GM19463 (cell line): ENCODE results near the gene DPYD.

Experiments
- ATAC-seq: cut with Tn5 transposase; IDR thresholded peaks from one replicate; pipeline ENCODE4 v1.9.1; 2021; ENCODE audit warnings: mild to moderate bottlenecking, moderate library complexity; ENCODE audit not compliant: unreplicated experiment

DPYD gene

DNA sequence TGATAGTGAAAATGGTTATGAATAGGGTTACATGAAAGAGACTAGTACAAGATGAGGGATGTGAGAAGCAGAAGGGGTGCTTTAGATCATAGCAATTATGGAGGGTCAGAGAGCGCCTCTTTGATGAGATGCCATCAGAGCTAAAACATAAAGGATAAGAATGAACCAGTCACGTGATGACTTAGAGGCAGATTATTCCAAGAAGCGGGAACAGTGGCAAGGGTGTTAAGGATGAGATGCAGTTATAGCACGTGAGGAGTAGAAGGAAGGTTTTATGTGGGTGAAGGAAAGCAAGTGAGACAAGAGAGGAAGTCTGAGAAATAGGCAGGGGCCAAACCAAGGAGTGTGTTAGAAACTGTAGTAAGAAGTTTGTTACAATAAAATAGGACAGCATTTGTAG is 360.1 kb downstream of the DPYD start:
- ATAC-seq = no peak

DNA sequence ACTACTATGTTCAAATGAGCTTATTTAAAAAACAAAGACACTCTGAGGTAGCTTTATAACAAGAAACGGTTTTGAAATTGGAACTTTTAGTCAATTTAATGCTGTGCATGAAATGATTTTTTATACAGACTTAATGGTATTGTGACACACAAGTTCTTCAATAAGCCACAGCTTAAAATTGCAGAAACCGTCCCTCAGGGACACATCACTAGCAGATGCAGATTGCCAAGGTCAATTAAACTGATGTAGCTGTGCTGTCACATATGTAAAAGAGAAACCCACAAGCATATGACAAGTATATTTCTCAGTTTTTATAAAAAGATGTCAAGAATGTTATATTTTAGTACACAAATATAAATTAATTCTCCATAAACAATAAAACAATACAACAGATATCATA is 366.9 kb downstream of the DPYD start:
- ATAC-seq = no peak

DNA sequence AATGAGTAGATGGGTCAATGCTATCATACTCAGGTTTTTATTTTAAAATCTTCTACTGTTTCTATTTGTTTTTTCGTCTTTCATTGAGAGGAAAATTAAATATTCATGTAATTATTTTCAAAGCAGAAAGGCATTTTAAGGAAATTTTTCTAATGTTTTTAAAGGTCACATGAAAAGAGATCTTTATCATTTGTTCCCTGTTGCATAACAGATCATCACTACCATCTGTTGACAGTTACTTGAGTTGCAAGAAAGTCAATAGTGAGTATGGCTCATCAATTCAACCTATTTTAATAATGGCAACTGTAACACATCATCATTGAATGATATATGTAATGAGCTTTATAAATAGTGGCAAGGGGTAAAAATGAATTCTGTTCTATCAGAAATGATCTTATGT is 369.7 kb downstream of the DPYD start:
- no peak for ATAC-seq

DNA sequence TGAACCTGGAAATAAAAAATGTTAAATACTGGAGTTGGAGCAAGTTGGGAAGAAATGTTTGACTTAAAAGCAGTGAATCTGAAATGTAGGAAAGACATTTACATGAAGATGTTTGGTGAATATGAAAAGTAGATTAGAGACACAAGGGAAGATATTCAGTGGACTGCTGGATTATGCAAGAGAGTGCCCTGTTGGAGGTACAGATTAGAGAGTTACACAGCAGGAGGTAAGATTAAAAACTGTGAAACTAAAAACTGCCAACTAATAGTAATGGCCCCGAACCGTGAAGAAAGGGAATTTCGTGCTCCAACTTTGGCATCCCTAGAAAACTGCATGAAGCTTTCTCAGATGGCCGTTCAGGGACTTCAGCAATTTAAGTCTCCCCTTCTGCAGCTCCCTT is 375.4 kb downstream of the DPYD start:
- ATAC-seq = no peak

DNA sequence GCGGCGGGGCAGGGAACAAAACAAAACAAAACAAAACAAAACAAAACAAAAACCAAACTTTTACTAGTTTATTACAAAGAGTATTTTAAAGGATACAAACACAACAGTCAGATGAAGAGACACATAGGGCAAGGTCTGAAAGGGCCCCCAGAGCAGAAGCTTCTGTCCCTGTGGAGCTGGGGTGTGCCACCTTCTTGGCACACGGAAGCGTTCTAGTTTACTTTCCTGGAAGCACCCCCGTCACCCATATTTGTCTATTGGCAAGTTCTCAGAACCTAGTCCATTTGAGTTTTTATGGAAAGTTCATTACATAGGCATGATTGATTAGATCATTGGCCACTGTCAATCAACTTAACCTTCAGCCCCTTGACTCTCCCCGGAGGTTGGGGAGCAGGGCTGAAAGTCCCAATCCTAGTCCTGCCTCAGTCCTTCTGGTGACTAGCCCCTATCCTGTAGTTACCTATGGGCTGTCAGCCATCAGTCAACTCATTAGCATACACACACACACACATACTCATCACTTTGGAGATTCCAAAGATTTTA is 380.4 kb downstream of the DPYD start:
- no peak for ATAC-seq

DNA sequence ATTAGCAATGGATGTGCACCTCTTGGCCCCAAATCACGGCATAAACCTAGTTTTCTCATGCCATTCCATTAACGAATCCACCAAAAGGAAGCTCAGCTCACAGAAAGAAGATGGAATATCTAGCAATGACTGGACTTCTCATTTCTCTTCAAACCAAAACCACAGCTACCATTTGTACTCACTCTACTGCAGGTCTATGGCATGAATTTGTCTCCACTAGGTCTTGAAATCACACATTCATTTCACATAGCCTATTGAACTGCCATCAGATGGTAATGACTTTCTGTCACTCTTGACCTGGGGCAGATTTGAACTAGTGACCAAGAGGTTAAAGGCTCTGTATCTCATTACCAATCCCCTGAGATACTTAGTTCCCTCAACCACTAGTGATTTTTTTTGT is 382.7 kb downstream of the DPYD start:
- no peak for ATAC-seq

DNA sequence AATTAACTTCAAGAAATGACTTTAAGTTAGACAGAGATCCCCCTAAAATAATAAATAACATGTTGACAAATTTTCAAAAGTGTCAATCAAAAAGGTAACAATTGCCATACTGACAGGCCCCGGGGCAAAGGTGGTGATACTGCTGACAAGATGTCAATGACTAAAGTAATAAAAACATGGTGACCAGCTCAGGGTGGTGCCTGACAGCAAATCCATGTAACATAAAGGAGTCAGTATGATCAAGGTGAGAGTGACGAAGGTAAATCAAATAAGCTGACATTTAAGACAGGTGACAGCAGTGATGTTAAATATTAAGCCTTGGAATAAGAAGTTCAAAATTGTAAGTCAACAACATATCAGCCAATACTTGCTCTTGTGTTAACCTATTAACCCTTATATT is 387.5 kb downstream of the DPYD start:
- no peak for ATAC-seq

DNA sequence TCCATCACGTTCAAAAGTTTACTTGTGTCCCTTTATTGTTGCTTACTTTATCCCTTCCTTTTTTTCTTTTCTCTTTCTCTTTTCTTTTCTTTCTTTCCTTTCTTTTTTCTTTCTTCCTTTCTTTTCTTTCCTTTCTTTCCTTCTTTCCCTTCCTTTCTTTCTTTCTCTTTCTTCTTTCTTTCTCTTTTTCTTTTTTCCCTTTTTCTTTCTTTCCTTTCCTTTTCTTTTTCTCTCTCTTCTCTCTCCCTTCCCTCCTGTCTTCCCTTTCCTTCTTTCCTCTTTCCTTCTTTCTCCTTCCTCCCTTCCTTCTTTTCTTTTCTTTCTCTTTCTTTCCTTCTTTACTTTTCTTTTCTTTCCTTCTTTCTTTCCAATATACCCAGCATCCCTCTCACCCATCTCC is 391.2 kb downstream of the DPYD start:
- no peak for ATAC-seq

DNA sequence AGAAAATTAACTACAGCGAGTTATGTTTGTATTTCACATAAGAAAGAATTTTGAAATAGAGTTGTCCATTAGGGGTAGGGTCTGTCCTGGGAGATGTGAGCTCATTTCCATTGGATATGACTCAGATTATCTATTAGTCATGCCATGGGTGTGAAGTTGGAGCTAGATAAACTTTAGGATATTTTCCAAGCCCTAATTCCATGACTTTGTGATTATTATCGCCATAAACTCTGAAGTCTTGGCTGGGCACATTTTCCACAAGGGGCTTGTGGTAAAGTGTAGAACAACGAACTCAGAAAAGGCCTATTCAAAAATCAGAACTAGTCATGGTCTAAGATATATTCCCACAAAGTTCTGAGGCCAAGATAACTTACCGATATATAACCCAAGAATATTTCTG is 396.6 kb downstream of the DPYD start:
- ATAC-seq = no peak

DNA sequence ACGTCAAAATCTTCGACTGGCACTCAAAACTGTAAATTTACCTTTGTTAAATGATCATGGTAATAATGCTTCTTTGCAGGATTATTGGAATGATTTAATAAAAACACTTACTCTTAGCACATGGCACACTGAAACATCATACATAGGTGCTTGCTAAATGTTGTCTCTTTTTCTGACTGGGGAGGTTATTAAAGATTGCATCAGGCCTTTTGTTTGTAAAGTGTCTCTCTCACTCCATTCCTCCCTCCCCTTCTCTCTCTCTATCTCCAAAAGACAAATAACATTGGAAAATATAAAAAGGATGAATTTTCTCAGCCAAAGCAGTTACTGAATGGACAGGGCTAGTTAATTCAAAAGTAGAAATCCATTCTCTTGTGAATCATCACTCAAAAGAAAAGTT is 404.2 kb downstream of the DPYD start:
- ATAC-seq = no peak

DNA sequence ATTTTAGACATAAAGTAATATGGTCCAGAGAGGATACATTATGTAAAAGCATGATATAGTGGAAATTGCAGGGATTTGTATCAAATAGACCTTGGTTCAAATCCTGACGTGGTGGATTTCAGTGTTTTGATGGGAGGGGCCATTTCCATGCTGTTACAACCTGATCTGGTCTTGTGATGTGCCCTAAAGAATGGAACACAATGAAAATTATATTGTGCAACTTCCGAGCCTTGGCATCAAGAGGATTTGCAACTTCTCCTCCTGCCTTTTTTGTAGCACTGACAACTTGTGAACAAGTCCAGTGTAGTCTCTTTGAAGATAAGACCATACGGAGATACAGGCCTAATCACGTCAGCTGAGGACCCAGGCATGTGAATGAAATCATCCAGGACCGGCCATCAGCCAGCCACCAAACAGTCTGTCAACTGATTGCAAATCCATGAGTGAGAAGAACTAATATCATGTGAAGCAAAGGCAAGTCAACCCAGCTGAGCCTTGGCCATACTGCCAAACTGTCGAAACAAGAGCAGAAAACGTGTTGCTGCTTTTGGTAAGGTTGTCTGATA is 412.1 kb downstream of the DPYD start:
- no peak for ATAC-seq

DNA sequence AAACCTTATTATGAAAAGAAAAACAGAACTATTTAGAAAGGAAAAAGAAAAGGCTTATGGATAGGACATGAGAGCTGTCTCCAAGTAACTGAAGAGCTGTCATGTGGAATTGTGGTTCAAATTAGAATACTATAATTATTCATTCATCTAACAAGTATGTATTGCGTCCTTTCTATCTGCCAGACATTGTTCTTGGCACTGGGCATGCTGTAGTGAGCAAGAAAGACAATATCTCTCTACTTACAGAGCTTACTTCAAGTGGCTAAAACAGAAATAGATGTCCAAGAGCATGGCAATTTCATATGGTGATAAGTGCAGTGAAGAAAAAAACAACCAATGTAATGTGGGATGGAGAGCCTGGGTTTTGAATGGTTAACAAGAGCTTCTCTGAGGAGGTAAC is 413.0 kb downstream of the DPYD start:
- ATAC-seq = no peak

DNA sequence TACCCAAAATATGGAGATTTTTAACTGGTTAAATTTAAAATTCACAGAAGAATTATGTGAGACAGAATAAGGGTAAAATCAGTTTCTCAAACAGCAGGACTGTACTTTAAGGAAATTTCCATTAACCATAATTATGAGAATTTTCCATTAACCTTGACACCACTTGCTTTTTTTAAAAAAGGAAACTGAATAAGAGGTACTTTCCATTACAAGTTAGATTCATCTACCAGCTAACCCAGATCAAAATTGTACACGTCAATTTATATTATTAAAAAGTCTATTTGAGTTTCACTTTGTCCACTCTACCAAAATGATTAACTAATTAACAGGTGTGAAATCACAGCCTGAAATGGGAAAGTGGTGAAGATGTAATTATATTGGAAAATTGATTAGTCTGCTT is 414.5 kb downstream of the DPYD start:
- ATAC-seq = no peak

DNA sequence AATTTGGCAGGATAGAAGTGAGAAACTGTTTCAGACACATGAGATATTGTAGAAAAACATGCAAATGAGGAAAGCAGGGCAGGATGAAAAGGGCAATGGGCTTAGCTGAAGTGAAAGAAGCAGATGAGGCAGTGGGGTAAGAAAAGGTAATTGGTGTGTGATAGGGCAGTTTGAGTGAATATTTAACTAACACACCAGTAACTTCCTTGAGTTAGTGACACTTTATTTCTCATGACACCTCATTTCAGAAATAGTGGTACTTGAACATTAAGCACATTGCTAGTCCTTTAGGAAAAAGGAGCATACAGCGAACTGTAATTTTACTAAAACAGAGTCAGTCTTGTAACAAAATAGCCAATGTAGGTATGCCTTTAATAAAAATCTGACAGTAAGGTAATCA is 415.0 kb downstream of the DPYD start:
- ATAC-seq = peak; percentile 97

DNA sequence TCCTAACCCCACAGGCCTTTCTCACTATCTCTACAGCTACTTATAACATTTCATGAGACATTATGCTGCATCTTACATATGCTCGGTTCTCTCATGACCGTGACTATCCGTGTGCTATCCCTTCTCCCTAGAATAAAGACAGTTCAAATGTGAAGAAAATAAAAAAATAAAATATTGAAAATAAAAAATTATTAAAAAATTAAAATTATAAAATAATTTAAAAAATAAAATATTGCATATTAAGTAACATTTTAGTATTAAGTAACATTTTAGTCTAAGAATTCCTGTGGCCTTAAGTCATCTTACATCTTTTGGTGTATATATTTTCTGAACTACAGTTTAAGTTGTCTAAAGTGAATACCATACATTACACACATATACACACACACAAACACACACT is 415.5 kb downstream of the DPYD start:
- ATAC-seq = peak; percentile 29

DNA sequence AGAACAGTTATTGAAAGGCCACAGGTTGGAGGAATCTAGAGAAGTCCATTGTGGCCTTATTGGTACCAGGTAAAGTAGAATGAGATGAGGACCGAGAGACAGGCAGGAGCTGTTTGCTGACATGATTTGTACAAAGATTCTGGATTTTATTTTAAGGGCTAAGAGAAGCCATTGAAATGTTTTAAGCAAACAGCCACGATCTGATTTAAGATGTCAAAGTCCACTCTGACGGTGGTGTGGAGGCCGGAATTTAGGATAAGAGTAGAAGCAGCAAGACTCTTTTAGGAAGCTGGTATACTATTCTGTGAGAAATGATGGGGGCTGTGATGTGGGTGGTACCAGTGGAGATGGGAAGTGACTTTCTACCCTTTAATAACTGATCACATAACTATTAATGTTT is 418.5 kb downstream of the DPYD start:
- ATAC-seq = no peak

DNA sequence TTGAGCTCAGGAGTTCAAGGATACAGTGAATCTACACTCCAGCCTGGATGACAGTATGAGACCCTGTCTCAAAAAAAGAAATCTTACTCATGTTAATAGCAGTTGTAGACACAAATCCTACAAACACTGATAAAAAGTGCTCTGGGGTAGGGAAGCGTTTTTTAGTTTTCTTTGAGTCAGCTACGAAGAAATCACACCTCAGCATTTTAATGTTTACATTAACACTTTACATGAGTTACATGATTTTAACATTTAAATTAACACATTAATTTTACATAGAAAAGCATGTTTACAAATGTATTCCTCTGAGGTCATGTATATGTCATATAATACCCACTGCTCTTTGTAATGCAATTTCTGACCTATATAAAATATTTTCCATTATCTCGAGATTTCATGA is 419.2 kb downstream of the DPYD start:
- no peak for ATAC-seq

DNA sequence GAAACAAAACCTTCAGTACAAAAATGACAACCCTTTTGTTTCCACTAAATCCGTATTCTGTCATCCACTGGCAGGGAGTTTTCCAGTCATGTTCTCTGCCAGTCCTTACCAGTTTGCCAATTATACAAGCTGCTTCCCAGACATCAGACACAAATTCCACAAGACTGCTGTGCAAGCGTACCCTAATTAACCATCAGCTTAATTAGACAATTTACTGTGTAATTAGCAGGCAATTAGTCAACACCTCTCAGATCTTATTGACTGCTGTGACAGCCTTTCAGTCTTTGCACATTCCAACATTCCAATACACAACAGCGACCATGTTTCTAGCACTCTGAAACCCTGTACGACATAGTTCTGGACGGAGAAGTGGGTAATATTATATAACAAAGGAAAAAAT is 420.1 kb downstream of the DPYD start:
- no peak for ATAC-seq

DNA sequence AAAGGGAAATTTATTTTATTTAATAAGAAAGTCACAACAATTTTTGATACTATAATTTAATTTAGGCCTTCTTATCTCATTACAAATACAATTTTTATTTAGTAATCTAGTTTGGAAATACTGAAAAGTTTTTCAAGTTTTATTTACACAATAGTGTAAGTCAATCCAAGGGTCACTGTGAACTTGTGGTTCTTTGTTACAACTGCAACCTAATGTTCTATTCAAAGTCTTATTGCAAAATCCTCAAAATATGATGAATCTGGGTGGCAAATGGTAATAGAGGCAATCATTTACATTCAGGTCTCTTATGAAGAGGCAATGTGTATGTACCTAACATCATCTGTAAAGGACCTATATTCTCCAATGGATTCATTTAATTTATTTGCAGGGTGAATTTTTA is 421.2 kb downstream of the DPYD start:
- ATAC-seq = no peak

DNA sequence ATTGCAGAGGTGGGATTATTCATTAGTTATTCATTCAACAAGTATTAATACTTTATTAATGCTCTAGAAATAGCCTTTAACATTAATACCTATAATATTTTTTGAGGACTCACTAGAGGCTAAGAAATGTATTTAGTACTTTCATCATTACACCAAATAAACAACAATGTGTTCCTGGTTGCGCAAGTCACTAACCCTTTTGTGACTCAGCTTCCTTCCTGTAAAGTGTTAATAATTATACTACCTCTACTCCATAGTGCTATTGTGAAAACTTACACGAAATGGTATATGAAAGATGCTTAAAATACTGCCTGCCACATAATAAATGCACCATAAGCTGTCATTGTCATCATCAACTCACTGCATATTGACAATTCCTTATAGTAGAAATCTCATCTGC is 431.0 kb downstream of the DPYD start:
- peak; percentile 64 for ATAC-seq

DNA sequence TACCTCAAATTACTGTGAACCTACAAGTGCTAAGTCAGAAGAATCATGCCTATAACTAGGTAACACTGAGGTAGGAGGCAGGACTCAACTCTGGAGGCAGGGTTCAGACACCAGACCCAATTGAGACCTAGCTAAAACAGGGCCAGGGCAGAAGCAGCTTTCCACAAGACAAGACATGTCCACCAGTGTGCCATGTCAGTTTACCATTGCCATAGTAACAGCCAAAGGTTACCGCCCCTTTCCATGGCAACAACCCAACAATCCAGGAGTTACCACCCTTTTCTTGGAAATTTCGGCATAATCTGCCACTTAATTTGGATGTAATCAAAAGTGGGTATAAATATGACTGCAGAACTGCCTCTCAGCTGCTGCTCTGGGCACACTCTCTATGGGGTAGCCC is 432.3 kb downstream of the DPYD start:
- no peak for ATAC-seq

DNA sequence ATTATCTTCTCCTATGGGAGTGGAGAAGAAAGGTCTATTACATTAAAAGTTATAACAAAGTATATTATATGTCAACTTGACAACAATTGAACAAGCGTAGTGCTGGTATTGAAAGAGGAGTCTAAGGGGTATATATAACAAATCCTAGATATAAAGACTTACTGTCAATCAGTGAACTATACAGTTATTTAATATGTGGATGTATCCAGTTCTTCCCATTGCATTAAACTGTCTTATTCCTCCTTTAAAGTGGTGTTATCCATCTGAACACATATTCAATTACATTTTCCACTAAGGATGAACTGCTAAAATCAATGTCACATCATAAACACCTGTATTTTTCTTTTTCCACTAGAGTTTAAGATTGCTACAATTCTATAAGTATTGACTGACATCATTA is 438.8 kb downstream of the DPYD start:
- no peak for ATAC-seq

DNA sequence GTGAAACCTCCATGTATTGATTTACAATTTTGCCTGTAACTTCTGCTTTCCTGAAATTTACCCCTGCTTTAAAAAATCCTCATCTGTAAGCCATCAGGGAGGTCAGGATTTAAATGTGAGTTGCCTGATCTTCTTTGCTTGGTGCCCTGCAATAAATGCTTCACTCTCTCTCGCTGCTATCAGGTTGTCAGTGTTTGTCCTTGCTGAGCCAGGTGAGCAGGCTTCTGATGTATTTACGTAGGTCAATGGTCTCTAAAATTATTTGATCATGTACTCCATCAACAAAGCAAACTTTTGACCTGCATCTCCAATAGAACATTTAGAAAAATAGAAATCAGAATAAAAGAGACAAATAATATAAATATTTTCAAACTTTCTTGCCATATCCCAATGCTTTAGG is 453.4 kb downstream of the DPYD start:
- no peak for ATAC-seq

DNA sequence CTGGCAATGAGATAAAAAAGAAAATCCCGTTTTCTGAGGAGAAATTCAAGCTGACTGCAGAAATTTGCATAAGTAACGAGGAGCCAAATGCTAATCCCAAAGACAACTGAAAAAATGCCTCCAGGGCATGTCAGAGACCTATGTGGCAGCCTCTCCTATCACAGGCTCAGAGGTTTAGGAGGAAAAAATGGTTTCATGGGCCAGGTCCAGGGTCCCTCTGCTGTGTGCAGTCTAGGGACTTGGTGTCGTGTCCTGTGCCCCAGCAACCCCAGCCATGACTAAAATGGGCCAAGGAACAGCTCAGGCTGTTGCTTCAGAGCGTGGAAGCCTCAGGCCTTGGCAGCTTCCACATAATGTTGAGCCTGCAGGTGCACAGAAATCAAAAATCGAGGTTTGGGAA is 456.5 kb downstream of the DPYD start:
- ATAC-seq = no peak
